ENCODE measurements around the gene ATOH8. TPM values are rescaled to one million over a fixed set of nuclear protein-coding genes. Genes with fewer than 3 reads are reported as not detected.

ATOH8 gene
- total RNA-seq, 1 donor from 2014 or later, result 13.8 TPM

DNA sequence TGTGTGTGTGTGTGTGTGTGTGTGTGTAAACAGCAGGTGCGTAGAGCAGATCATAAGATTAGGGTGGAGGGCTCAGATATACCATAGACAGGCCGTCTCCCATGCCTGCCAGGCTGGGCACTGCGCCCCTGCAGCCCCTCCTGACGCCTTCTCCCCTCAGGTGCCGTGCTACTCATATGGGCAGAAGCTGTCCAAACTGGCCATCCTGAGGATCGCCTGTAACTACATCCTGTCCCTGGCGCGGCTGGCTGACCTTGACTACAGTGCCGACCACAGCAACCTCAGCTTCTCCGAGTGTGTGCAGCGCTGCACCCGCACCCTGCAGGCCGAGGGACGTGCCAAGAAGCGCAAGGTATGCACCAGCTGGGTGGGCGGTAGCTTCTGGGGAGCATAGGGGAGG is 10.0 kb downstream of the ATOH8 start:
- Mint-ChIP-seq H3K27ac (no peak overlapping the region), H3K4me3 (no peak overlapping the region), H3K36me3 (no peaks in the 10 kb centered on the region), H3K27me3 (ENCODE audit: low read depth) (no peaks in the 10 kb centered on the region), H3K4me1 (peaks cover 48% of the 10 kb centered on the region), H3K9me3 (no peaks in the 10 kb centered on the region)
- no peak for TF ChIP-seq CTCF (IDR thresholded peaks at IDR 0.05; ENCODE audit: unreplicated experiment)
- DNase-seq (ENCODE audit: low spot score in 2 of 2, unreplicated experiment in 2 of 2), result no peak

GRCh38 chr2:85765081-85765731 is 11.4 kb downstream of the ATOH8 start:
- DNase-seq (ENCODE audit: low spot score in 2 of 2, unreplicated experiment in 2 of 2), result peak in 1 of 2 experiments; percentile 54
- Mint-ChIP-seq H3K9me3 (no peaks in the 10 kb centered on the region), H3K4me1 (peaks cover 62% of the 10 kb centered on the region), H3K4me3 (peak overlapping the region; percentile 45), H3K36me3 (no peaks in the 10 kb centered on the region), H3K27ac (peak overlapping the region; percentile 86), H3K27me3 (ENCODE audit: low read depth) (no peaks in the 10 kb centered on the region)
- no peak for TF ChIP-seq CTCF (IDR thresholded peaks at IDR 0.05; ENCODE audit: unreplicated experiment)

- DNase-seq (ENCODE audit: low spot score in 2 of 2, unreplicated experiment in 2 of 2), result no peak
- no peak for TF ChIP-seq CTCF (IDR thresholded peaks at IDR 0.05; ENCODE audit: unreplicated experiment)
- Mint-ChIP-seq H3K27ac (peak overlapping the region; percentile 86), H3K27me3 (ENCODE audit: low read depth) (no peaks in the 10 kb centered on the region), H3K4me3 (no peak overlapping the region), H3K36me3 (no peaks in the 10 kb centered on the region), H3K4me1 (peaks cover 72% of the 10 kb centered on the region), H3K9me3 (no peaks in the 10 kb centered on the region)
Observed at GRCh38 chr2:85766229-85766628, 12.4 kb downstream of the ATOH8 start.

DNA sequence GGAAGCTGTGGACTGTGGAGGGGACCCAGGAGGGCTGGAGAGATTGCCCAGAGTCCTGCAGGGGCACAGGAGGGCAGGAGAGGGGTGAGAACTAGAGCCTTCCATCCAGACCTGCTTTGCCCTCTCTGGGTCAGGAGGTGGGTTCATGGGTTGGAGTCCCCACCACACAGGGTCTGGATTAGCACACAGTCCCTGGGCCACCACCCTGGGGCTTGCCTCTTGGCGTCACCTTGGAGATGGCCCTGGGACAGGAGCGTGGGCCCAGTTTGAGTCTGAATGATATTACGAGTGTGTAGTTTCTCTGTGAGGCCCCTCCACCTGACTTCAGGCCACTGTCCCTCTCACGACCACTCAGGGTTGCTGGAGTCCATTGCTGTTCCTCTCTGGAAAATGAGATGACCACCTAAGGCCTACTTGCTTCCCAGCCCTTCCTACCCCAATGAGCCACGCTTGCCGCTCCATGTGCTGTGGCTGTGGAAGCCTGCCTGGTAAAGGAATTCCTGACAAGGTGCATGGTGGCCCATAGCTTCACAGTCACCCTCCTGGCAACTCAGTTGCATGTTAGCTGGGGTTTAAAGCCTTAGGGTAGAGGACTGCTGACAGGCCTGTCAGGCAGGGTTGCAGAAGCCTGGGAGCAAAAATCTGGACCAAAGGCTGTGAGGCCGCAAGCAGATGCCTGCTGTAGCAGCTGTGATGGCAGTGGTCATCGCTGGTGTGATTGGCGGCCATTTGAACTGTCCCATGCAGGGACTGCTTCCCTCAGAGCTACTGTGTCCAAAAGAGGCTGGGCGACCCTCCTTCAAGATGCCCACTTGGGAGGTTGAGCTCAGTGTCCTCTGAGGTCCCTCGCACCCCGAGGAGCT is 14.2 kb downstream of the ATOH8 start:
- DNase-seq (ENCODE audit: low spot score in 2 of 2, unreplicated experiment in 2 of 2), result no peak
- H3K27me3 Mint-ChIP-seq (ENCODE audit: low read depth), result no peaks in the 10 kb centered on the region
- no peaks in the 10 kb centered on the region for H3K36me3 Mint-ChIP-seq
- no peak for TF ChIP-seq CTCF (IDR thresholded peaks at IDR 0.05; ENCODE audit: unreplicated experiment)
- H3K4me3 Mint-ChIP-seq, result no peak overlapping the region
- peaks cover 86% of the 10 kb centered on the region for H3K4me1 Mint-ChIP-seq
- H3K9me3 Mint-ChIP-seq, result no peaks in the 10 kb centered on the region
- H3K27ac Mint-ChIP-seq, result peak overlapping the region; percentile 96

- Mint-ChIP-seq H3K4me3 (no peak overlapping the region), H3K36me3 (no peaks in the 10 kb centered on the region), H3K27me3 (ENCODE audit: low read depth) (no peaks in the 10 kb centered on the region), H3K9me3 (no peaks in the 10 kb centered on the region), H3K27ac (peak overlapping the region; percentile 96), H3K4me1 (peaks cover 89% of the 10 kb centered on the region)
- DNase-seq (ENCODE audit: low spot score in 2 of 2, unreplicated experiment in 2 of 2), result peak in 1 of 2 experiments; percentile 69
- no peak for TF ChIP-seq CTCF (IDR thresholded peaks at IDR 0.05; ENCODE audit: unreplicated experiment)
Observed at GRCh38 chr2:85768713-85769112, 14.9 kb downstream of the ATOH8 start.

Data from mesothelial cell of epicardium (in vitro differentiated cells).